HAP-1 (cell line): ENCODE data around the gene COA3.

Experiments used
- DNase-seq, 2 experiments: peaks; one replicate each; pipeline ENCODE4 v3.0.0-alpha.2; 2016 to 2020; ENCODE audit warnings: low spot score in 2 of 2
- H3K27me3 ChIP-seq: fragments of 250-450 bp; sonication (Bioruptor Pico); 2 replicates; pipeline ENCODE4 v1.5.1; 2020; ENCODE audit warnings: low read depth, mild to moderate bottlenecking, moderate library complexity
- H3K36me3 ChIP-seq: fragments of 250-450 bp; sonication (Bioruptor Pico); replicated peaks from 2 replicates; pipeline ENCODE4 v1.5.1; 2020; ENCODE audit warnings: mild to moderate bottlenecking
- H3K4me1 ChIP-seq: fragments of 250-450 bp; sonication (Bioruptor Pico); 2 replicates; pipeline ENCODE4 v1.5.1; 2020; ENCODE audit warnings: mild to moderate bottlenecking
- H3K4me3 ChIP-seq: fragments of 250-450 bp; sonication (Bioruptor Pico); 2 replicates; pipeline ENCODE4 v1.5.1; 2020; ENCODE audit warnings: mild to moderate bottlenecking, moderate library complexity
- H3K9me3 ChIP-seq: fragments of 250-450 bp; sonication (Bioruptor Pico); 2 replicates; pipeline ENCODE4 v1.5.1; 2020; ENCODE audit warnings: mild to moderate bottlenecking, moderate library complexity
- in situ Hi-C: fragments of 300-500 bp; cut with MboI; formaldehyde crosslinking; loops from 3 replicates; pipeline ENCODE4 v1.14.3; 2020; ENCODE audit warnings: low sequenced_read_pairs, inconsistent platforms, mixed read lengths

COA3 gene, protein sequence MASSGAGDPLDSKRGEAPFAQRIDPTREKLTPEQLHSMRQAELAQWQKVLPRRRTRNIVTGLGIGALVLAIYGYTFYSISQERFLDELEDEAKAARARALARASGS

DNA sequence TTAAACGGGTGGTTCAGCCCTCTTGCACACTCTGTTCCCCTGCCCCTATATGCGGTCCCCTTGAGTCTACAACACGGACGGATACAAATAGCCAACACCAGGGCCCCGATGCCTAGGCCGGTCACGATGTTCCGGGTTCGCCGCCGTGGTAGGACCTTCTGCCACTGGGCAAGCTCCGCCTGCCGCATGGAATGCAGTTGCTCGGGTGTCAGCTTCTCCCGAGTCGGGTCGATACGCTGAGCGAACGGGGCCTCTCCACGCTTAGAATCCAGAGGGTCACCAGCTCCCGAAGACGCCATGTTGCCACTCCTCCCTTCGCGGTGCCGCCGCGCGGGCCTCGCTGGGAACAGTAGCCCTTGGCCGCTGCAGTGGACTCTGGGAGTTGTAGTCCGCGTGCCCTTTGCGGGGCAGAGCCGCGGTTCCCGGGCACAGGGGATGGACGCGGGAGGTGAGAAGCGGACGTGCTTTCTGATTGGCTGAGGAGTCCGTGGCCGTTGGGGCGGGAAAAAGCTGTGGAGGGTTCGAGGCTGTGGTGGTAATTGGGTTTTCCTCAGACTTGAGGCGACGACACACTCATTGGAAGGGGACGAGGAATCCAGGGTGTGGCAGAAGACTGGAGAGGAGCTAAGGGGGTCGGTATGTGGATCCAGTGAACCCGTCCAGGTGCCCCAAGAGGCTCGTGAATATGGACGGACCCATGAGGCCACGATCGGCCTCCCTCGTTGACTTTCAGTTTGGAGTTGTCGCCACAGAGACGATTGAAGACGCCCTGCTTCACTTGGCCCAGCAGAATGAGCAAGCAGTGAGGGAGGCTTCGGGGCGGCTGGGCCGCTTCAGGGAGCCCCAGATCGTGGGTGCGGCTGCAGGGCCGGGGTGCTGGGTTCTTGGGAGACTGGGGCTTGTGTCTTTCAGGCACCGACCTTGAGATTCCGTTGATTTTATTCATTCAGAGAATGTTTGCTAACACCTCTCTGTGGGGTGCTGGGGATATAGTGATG is at the start of gene COA3, which contains the start of gene CNTD1:
Gene COA3 (minus strand): TSS at position 322 of the 998 bp plus-strand sequence. CDS start 23 bp downstream, at position 299.
Gene CNTD1 (plus strand): TSS at position 479 of the 998 bp plus-strand sequence. CDS start 207 bp downstream, at position 686.
- in situ Hi-C loops: no loop called here
- Histone ChIP-seq H3K36me3 (peaks cover 11% of the 10 kb centered on the region), H3K4me3 (peak within 1 kb of the TSS; percentile 88), H3K9me3 (no peaks in the 10 kb centered on the region), H3K27me3 (peaks cover 7% of the 10 kb centered on the region; the same call in 1 of the 2 replicates), H3K4me1 (peaks cover 7% of the 10 kb centered on the region)
- DNase-seq: peak; percentile 86 to 94

DNA sequence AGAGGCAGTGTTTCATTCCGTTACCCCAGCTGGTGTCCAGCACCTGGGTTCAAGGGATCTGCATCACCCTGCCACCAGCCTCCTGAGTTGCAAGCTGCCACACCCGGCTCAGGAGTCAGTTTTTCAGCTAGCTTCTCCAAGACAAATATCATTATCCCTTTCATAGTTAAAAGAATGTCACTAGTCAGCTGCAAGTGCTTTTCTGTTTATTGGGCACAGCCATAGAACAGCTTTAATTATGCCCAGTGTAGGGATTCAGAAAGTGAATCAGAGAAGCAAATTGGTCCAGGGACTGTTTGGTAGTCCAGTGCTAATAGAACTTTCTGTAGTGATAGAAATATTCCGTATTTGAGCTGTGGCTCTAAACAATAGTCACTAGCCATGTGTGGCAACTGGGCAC is 49.6 kb upstream of the COA3 start:
- Histone ChIP-seq H3K4me1 (no peaks in the 10 kb centered on the region), H3K27me3 (no peaks in the 10 kb centered on the region), H3K4me3 (no peak overlapping the region), H3K36me3 (peaks cover 25% of the 10 kb centered on the region), H3K9me3 (no peaks in the 10 kb centered on the region)
- in situ Hi-C loops: loop anchor here (25.0 kb wide), 1 partner anchor 489 kb away; no protein-coding TSS in a partner anchor
- DNase-seq: no peak

DNA sequence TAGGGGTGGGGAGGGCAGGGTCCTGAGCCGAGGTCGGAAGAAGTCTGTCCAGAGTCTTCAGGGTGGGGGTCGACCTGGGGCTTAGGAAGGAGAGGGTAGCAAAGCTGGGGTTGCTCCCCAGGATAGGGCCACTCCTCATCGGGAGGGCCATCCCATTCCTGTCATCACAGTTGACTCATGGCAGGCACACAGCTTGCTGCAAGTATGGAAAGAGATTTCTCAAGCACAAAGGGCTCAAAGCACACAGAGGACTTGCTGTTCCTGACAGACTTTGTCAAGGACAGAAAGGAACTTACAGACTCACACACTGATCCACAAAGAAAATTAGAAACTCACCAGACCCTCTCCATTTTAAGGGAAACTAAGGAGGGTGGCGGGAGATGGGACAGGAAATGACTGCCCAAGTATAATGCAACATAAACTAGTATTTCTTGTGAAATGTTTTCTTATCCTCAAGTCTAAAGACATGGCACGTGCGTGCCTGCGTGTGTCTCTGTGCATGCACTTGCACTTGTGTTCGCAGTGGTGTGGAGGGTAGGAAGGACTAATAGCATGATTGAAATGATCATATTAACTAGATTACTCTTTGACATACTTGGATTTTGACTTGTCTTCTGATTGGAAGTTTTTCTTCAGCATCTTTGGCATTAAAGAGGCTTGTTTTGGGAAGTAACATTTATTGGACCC is 48.2 kb upstream of the COA3 start:
- DNase-seq: no peak
- H3K36me3 ChIP-seq: peaks cover 39% of the 10 kb centered on the region
- in situ Hi-C loops: loop anchor here (25.0 kb wide), 1 partner anchor 491 kb away; no protein-coding TSS in a partner anchor

DNA sequence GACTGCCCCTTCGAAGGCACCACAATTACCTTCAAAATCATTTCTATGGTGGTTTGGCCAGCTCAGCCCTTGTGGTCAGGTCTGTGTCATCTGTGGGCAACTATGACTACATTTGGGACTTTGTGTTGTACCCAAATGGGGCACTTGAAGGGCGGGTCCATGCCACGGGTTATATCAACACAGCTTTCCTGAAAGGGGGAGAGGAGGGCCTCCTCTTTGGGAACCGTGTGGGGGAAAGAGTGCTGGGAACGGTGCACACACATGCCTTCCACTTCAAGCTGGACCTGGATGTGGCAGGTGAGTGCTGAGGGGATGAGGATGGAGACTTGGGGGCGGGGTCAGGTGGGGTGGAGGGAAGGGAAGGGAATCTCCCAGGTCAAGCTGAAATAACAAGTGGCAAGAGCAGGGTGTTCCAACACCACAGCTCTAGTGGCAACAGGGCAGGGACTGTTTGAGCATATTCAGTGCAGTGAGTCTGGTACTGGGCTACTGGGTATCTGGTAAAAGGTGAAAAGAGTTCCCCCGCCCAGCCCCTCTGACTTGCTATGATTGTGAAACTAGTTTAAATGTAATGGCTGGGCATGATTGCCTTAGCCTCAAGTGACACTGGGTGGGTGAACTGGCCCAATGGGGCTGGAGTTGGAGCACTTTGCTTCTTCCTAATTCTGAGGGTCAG is 47.6 kb upstream of the COA3 start:
- H3K36me3 ChIP-seq: peaks cover 46% of the 10 kb centered on the region
- H3K9me3 ChIP-seq: no peaks in the 10 kb centered on the region
- H3K27me3 ChIP-seq: no peaks in the 10 kb centered on the region
- in situ Hi-C loops: loop anchor here (25.0 kb wide), 1 partner anchor 491 kb away; no protein-coding TSS in a partner anchor
- no peak for DNase-seq
- H3K4me1 ChIP-seq: no peaks in the 10 kb centered on the region
- H3K4me3 ChIP-seq: no peak overlapping the region

More for the DNA sequence above, 48.2 kb upstream of the COA3 start:
- H3K9me3 ChIP-seq: no peaks in the 10 kb centered on the region
- no peaks in the 10 kb centered on the region for H3K4me1 ChIP-seq
- H3K27me3 ChIP-seq: no peaks in the 10 kb centered on the region
- H3K4me3 ChIP-seq: no peak overlapping the region

DNA sequence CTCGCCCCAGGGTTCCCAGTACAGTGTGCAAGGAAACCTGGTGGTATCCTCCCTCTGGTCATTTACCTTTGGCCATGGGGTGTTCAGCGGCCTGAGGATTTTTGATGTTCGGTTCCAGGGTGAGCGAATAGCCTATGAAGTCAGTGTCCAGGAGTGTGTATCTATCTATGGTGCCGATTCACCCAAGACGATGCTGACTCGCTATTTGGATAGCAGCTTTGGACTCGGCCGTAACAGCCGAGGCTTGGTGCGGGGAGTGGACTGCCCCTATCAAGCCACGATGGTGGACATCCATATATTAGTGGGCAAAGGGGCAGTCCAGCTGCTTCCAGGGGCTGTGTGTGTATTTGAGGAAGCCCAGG is 47.0 kb upstream of the COA3 start:
- peaks cover 49% of the 10 kb centered on the region for H3K36me3 ChIP-seq
- in situ Hi-C loops: loop anchor here (25.0 kb wide), 1 partner anchor 492 kb away; no protein-coding TSS in a partner anchor

DNA sequence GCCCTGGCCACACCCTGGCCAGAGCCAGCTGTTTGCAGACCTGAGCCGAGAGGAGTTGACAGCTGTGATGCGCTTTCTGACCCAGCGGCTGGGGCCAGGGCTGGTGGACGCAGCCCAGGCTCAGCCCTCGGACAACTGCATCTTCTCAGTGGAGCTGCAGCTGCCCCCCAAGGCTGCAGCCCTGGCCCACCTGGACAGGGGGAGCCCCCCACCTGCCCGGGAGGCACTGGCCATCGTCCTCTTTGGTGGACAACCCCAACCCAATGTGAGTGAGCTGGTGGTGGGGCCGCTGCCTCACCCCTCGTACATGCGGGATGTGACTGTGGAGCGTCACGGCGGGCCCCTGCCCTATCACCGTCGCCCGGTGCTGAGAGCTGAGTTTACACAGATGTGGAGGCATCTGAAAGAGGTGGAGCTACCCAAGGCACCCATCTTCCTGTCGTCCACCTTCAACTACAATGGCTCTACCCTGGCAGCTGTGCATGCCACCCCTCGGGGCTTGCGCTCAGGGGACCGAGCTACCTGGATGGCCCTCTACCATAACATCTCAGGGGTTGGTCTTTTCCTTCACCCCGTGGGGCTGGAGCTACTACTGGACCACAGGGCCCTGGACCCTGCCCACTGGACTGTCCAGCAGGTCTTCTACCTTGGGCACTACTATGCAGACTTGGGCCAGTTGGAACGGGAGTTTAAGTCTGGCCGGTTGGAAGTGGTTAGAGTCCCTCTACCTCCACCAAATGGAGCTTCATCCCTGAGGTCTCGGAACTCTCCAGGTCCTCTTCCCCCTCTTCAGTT is 46.5 kb upstream of the COA3 start:
- Histone ChIP-seq H3K4me1 (no peaks in the 10 kb centered on the region), H3K36me3 (peaks cover 55% of the 10 kb centered on the region), H3K27me3 (no peaks in the 10 kb centered on the region), H3K9me3 (no peaks in the 10 kb centered on the region), H3K4me3 (no peak overlapping the region)
- no peak for DNase-seq
- in situ Hi-C loops: loop anchor here (25.0 kb wide), 1 partner anchor 492 kb away; no protein-coding TSS in a partner anchor

More for the DNA sequence above, 47.0 kb upstream of the COA3 start:
- Histone ChIP-seq H3K4me3 (no peak overlapping the region), H3K9me3 (no peaks in the 10 kb centered on the region), H3K4me1 (no peaks in the 10 kb centered on the region), H3K27me3 (no peaks in the 10 kb centered on the region)
- DNase-seq: no peak

DNA sequence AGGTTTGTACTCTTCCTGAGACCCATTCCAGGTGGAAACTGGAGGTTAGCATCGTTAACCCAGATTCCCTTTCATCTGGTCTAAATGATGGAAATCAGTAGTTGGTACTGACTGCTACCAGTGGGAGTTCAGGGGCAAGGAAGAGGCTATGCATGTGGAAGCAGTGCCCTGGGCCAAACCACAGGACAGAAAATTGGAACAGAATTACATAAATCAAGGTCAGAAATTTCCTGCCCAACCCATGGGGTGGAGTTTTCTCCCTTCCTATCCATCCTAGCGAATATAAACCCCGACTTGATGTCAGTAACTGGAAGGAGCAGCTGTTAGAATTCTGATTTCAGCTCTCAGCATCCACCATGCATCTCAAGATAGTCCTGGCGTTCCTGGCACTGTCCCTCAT is 45.8 kb upstream of the COA3 start, which contains the start of gene AOC2:
Gene AOC2 (plus strand): TSS at position 310 of the 400 bp plus-strand sequence. CDS start 47 bp downstream, at position 357.
- in situ Hi-C loops: loop anchor here (25.0 kb wide), 1 partner anchor 493 kb away; no protein-coding TSS in a partner anchor
- Histone ChIP-seq H3K4me1 (no peaks in the 10 kb centered on the region), H3K36me3 (peaks cover 61% of the 10 kb centered on the region), H3K27me3 (no peaks in the 10 kb centered on the region), H3K9me3 (no peaks in the 10 kb centered on the region), H3K4me3 (no peak within 1 kb of the TSS)
- no peak for DNase-seq

DNA sequence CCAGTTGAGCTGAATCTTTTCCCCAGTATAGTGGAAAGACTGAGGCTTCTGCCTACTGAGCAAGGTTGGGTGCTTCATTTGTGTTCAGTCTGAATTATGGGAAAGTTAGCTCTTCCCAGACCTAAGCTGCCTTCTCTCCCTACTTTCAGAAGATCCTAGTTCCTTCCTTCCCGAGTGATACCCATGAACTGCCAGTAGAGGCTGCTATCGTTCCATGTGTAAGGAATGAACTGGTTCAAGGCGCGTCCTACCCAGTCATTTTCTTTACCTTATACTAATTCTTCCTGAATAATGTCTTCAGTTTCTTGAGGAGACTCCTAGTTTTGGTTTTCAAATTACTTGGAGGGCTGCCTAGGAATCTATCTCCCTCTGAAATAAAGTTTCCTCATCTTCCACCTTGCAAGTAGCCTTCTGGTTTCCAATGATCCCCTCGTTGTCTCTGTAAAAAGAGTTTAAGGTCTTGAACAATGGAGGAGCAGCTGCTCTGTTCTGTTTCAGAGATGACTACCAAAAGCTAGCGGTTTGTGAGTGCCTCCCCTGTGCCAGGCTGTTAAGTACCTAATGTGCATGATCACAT is 44.9 kb upstream of the COA3 start:
- peaks cover 69% of the 10 kb centered on the region for H3K36me3 ChIP-seq

DNA sequence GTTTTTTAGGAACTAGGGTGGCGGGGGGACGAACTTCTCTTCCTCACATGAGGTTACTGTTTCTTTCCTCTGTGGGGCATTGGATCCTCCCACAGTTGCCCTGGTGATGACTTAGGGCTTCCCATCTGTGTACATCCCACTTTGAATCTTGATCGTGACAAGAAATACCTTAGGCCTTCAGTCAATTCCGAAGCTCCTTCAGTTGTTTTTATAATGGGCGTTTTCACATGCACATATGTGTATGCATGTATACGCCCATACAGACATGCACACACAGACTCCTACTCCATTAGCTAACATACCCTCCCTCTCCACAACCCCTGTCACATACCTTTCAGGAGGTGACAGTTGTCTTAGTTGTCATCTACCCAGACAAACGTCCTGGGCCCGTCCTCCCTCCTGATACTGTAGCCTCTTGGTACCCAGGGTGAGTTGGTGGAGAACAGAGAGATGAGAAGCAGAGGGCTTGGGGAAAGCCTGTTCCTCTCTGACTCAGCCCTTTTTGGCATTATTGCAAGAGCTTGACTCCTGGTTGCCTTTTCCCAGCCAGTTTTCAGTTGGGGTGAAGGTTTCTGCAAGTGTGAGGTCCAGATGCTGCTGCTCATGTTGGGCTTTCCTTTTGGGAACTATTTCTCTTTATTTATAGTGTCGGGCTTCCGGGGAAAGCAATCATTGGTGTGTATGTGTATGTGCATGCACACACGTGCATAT is 43.6 kb upstream of the COA3 start:
- Histone ChIP-seq H3K36me3 (peaks cover 82% of the 10 kb centered on the region), H3K27me3 (no peaks in the 10 kb centered on the region), H3K4me3 (no peak overlapping the region), H3K9me3 (no peaks in the 10 kb centered on the region), H3K4me1 (no peaks in the 10 kb centered on the region)
- in situ Hi-C loops: loop anchor here (25.0 kb wide), 1 partner anchor 495 kb away; no protein-coding TSS in a partner anchor
- no peak for DNase-seq

More for the DNA sequence above, 44.9 kb upstream of the COA3 start:
- H3K4me3 ChIP-seq: no peak overlapping the region
- no peaks in the 10 kb centered on the region for H3K27me3 ChIP-seq
- H3K9me3 ChIP-seq: no peaks in the 10 kb centered on the region
- in situ Hi-C loops: loop anchor here (25.0 kb wide), 1 partner anchor 494 kb away; no protein-coding TSS in a partner anchor
- H3K4me1 ChIP-seq: no peaks in the 10 kb centered on the region
- peak; percentile 38 to 48 for DNase-seq

DNA sequence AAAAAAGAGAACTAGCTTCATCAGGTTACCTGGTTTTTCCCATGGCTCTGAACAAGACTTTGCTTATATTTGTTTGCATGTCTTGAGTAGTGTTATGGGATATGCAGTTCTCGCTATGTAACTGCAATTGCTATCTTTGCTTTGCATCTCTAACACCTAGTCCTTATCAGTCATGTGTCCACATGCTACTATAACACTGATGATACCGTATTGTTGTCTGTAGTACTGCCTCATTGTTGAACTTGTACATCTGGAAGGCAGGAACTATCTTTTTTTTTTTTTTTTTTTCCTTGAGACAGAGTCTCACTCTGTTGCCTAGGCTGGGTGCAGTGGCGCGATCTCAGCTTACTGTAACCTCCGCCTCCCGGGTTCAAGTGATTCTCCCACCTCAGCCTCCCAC is 37.2 kb upstream of the COA3 start:
- in situ Hi-C loops: loop anchor here (10.0 to 25.0 kb wide), 2 partner anchors 261 to 502 kb away; partner anchors contain the start of gene PSMC3IP
- Histone ChIP-seq H3K36me3 (peaks cover 64% of the 10 kb centered on the region), H3K4me1 (peaks cover 7% of the 10 kb centered on the region), H3K4me3 (no peak overlapping the region), H3K9me3 (no peaks in the 10 kb centered on the region), H3K27me3 (no peaks in the 10 kb centered on the region)
- DNase-seq: no peak

DNA sequence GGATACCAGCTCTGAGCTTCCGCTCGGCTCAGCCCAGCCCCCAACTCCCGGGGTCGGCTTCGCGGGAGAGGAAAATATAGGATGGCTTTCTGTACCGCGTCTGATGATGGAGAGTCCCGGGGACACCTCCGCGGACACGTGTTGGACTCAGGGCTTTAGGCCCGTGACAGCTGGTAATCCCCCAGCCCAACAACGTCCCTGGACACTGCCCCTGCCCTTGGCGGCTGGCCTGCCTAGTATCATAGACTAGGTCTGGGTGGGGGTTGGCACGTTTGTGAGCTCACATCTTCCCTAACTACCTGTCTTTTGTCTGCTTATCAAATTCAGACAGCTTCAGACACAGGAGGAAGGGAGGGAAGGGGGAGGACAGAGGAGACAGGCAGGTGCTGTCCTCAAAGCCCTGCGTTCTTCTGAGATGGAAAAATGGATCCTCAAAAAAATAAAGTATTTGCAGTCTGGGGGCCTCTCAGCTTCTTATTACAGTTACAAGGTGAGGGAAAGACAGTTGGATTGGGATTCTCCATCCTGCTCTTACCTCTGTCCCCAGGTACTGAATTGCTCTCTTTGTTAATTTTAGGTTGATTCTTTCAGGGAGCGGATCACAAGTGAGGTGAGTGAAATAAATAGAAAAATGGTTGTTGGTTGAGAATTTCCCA is 35.4 kb upstream of the COA3 start:
- Histone ChIP-seq H3K4me1 (peaks cover 7% of the 10 kb centered on the region), H3K4me3 (peak overlapping the region; percentile 76), H3K9me3 (no peaks in the 10 kb centered on the region), H3K36me3 (peaks cover 47% of the 10 kb centered on the region), H3K27me3 (no peaks in the 10 kb centered on the region)
- in situ Hi-C loops: loop anchor here (10.0 to 25.0 kb wide), 2 partner anchors 259 to 503 kb away; partner anchors contain the start of gene PSMC3IP
- DNase-seq: no peak
